PC-9 (cell line): Measurements from ENCODE around the gene HPCAL1.

ENCODE experiments used
- CTCF ChIP-seq: fragments of 200-600 bp; sonication (generic); conservative IDR thresholded peaks from 2 replicates; pipeline ENCODE4 v1.6.1; 2017; ENCODE audit warnings: mixed run types, antibody characterized with exemption, mild to moderate bottlenecking, moderate library complexity
- EZH2 ChIP-seq: fragments of 200-600 bp; sonication (generic); IDR thresholded peaks from 2 replicates; pipeline ENCODE4 v1.8.0; 2017; ENCODE audit warnings: antibody characterized with exemption, low read depth

GRCh38 chr2:10399358-10399757 lies 96.7 kb downstream of the HPCAL1 start:
- TF ChIP-seq CTCF (no peak), EZH2 (no peak)
